Spleen (tissue), 11 donors: ENCODE data around the gene ZNF784. TPM values are rescaled to one million over a fixed set of nuclear protein-coding genes. Genes with fewer than 3 reads are reported as not detected.

ENCODE experiments used
- DNase-seq: peaks from one replicate; pipeline ENCODE4 v3.0.0-alpha.2; 2020
- H3K27ac ChIP-seq, 8 donors: fragments of 200-600 bp; sonication (generic) in 7 of 8; 1 replicate in 4 of 8; 2 replicates in 4 of 8; pipeline versions ENCODE4 v1.5.0 to v1.8.0; 2016 to 2021; ENCODE audit warnings: inconsistent platforms in 4 of 8, mild to moderate bottlenecking in 4 of 8, moderate library complexity in 1 of 8
- H3K27me3 ChIP-seq, 7 donors: fragments of 200-600 bp; sonication (generic) in 6 of 7; replicated peaks in 1 of 7; 1 replicate in 4 of 7; 2 replicates in 3 of 7; pipeline versions ENCODE4 v1.5.0 to v1.8.0; 2016 to 2021; ENCODE audit warnings: inconsistent platforms in 3 of 7, mild to moderate bottlenecking in 1 of 7
- H3K36me3 ChIP-seq, 6 donors: fragments of 200-600 bp; sonication (generic) in 5 of 6; 1 replicate in 4 of 6; 2 replicates in 2 of 6; pipeline versions ENCODE4 v1.5.0 to v1.8.0; 2016 to 2021; ENCODE audit warnings: inconsistent platforms in 2 of 6
- H3K4me1 ChIP-seq, 6 donors: fragments of 200-600 bp; sonication (generic) in 5 of 6; 1 replicate in 3 of 6; 2 replicates in 3 of 6; pipeline versions ENCODE4 v1.5.0 to v1.8.0; 2016 to 2021; ENCODE audit warnings: inconsistent platforms in 3 of 6
- H3K4me3 ChIP-seq, 8 donors: fragments of 200-600 bp; sonication (generic) in 7 of 8; 1 replicate in 4 of 8; 2 replicates in 4 of 8; pipeline versions ENCODE4 v1.5.0 to v1.8.0; 2016 to 2021; ENCODE audit warnings: inconsistent platforms in 4 of 8, mild to moderate bottlenecking in 4 of 8, moderate library complexity in 2 of 8
- H3K9me3 ChIP-seq, 8 donors: fragments of 200-600 bp; sonication (generic) in 7 of 8; 1 replicate in 4 of 8; 2 replicates in 4 of 8; pipeline versions ENCODE4 v1.5.0 to v1.8.0; 2016 to 2021; ENCODE audit warnings: inconsistent platforms in 4 of 8
- POLR2A ChIP-seq, 3 donors: fragments of 450-650 bp; IDR thresholded peaks; one replicate each; pipeline ENCODE4 v1.5.1; 2017; ENCODE audit warnings: antibody characterized with exemption in 3 of 3, mild to moderate bottlenecking in 1 of 3
- POLR2AphosphoS5 ChIP-seq, 3 donors: sonication (generic); formaldehyde crosslinking; IDR thresholded peaks; one replicate each; pipeline ENCODE4 v1.5.1; 2017; ENCODE audit warnings: antibody characterized with exemption in 3 of 3
- WGBS, 5 donors: extraction: QIAGEN DNeasy Blood & Tissue Kit in 3 of 5; methylation state at CpG; one replicate each; pipeline versions ENCODE4 v1.1.5 to v1.1.7; 2013 to 2018; 5-methylcytosine and 5-hydroxymethylcytosine counted together
- intact Hi-C: fragments of 100-400 bp; cut with DNase I; formaldehyde crosslinking; loops from one replicate; pipeline ENCODE4 v1.15.0; 2023; ENCODE audit warnings: low total_unique reads
- polyA plus RNA-seq, 3 donors: library from polyadenylated mRNA; stranded (reverse); fragments of 200-250 nt; gene quantifications; one replicate each; pipeline ENCODE4 v1.2.1, GENCODE V29; 2013
- total RNA-seq, 7 donors: library from RNA; depleted of rRNA in 3 of 7; stranded (reverse); fragments of >200 nt in 3 of 7; fragmentation: NEBNext Ultra II Directional in 4 of 7; extraction: Animal tissue kit (Norgen Biotek cat#: 25700) in 4 of 7; gene quantifications; one replicate each; pipeline versions ENCODE4 v1.1.0 to v1.2.1, GENCODE V29; 2016 to 2021
- TF ChIP-seq, protein P1 (sequence below), 11 experiments: fragments of 200-600 bp in 7 of 11; fragments of 450-650 bp in 4 of 11; sonication (generic) in 4 of 11; IDR thresholded peaks in 8 of 11; conservative IDR thresholded peaks in 3 of 11; 1 replicate in 7 of 11; 2 replicates in 4 of 11; pipeline versions ENCODE4 v1.4.0 to v1.8.0; 2016 to 2021; ENCODE audit warnings: antibody characterized with exemption in 11 of 11, inconsistent platforms in 4 of 11, mild to moderate bottlenecking in 1 of 11
- donor health status: healthy with polysubstance abuse.
- donor health status: DM: no; HTN: no; CAD: no; lungs with moderate emphysema.
- donor health status: DM: no; HTN: no; CAD: no.
- donor health status: Bipolar disorder and iron deficiency.
- donor health status: healthy.
- donor health status: DM: no; HTN: no; CAD: no.
- donor health status: DM: yes; HTN: yes; CAD: no.

Gene ZNF784
- total and polyA plus RNA-seq, 10 donors, result 3.3 to 10.0 (median 6.7) TPM

GRCh38 chr19:55614711-55615542 is 9.4 kb downstream of the ZNF784 start:
- WGBS, 5 donors, result 91 to 93% (median 91%) methylated on average over 63 to 98 of the region's 98 CpGs
- Histone ChIP-seq H3K27me3 (no peaks in the 10 kb centered on the region), H3K27ac (peak overlapping the region in 4 of 8 donors; percentile 48 to 73 (median 60)), H3K36me3 (peaks cover 0 to 65% (median 41%) of the 10 kb centered on the region in 6 donors), H3K4me1 (peaks cover 20 to 87% (median 31%) of the 10 kb centered on the region in 6 donors), H3K9me3 (no peaks in the 10 kb centered on the region), H3K4me3 (peak overlapping the region in 1 of 8 donors; percentile 9)
- no peak for DNase-seq
- intact Hi-C loops, result no loop called here
- no peak for TF ChIP-seq POLR2A (IDR thresholded peaks at IDR 0.05)
- TF ChIP-seq POLR2AphosphoS5 (IDR thresholded peaks at IDR 0.05), result peak in 1 of 3 donors; percentile 56
- TF ChIP-seq, protein P1, sequence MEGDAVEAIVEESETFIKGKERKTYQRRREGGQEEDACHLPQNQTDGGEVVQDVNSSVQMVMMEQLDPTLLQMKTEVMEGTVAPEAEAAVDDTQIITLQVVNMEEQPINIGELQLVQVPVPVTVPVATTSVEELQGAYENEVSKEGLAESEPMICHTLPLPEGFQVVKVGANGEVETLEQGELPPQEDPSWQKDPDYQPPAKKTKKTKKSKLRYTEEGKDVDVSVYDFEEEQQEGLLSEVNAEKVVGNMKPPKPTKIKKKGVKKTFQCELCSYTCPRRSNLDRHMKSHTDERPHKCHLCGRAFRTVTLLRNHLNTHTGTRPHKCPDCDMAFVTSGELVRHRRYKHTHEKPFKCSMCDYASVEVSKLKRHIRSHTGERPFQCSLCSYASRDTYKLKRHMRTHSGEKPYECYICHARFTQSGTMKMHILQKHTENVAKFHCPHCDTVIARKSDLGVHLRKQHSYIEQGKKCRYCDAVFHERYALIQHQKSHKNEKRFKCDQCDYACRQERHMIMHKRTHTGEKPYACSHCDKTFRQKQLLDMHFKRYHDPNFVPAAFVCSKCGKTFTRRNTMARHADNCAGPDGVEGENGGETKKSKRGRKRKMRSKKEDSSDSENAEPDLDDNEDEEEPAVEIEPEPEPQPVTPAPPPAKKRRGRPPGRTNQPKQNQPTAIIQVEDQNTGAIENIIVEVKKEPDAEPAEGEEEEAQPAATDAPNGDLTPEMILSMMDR (IDR thresholded peaks at IDR 0.05 in 8 of 11, conservative IDR thresholded peaks at IDR 0.05 in 3 of 11), result no peak

DNA sequence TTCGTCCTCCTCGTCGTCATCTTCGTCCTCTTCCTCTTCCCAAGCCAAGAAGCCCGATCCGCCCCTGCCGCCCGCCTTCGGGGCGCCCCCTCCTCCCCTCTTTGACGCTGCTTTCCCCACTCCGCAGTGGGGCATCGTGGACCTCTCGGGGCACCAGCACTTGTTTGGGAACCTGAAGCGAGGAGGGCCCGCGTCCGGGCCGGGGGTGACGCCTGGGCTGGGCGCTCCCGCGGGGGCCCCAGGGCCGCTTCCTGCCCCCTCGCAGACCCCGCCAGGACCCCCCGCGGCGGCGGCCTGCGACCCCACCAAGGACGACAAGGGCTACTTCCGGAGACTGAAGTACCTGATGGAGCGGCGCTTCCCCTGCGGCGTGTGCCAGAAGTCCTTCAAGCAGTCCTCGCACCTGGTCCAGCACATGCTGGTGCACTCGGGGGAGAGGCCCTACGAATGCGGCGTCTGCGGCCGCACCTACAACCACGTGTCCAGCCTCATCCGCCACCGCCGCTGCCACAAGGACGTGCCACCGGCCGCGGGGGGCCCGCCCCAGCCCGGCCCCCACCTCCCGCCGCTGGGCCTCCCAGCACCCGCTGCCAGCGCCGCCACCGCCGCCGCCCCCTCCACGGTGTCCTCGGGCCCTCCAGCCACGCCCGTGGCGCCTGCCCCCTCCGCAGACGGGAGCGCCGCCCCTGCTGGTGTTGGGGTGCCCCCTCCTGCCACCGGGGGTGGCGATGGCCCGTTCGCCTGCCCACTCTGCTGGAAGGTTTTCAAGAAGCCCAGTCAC is 10.2 kb downstream of the ZNF784 start:
- Histone ChIP-seq H3K9me3 (no peaks in the 10 kb centered on the region), H3K4me1 (peaks cover 24 to 87% (median 35%) of the 10 kb centered on the region in 6 donors), H3K27ac (peak overlapping the region in 4 of 8 donors; percentile 48 to 73 (median 60)), H3K4me3 (peak overlapping the region in 1 of 8 donors; percentile 9), H3K27me3 (no peaks in the 10 kb centered on the region), H3K36me3 (peaks cover 0 to 73% (median 46%) of the 10 kb centered on the region in 6 donors)
- no peak for DNase-seq
- TF ChIP-seq POLR2AphosphoS5 (IDR thresholded peaks at IDR 0.05), result peak in 2 of 3 donors; percentile 7 to 55
- TF ChIP-seq, protein P1 (IDR thresholded peaks at IDR 0.05 in 8 of 11, conservative IDR thresholded peaks at IDR 0.05 in 3 of 11), result no peak
- no peak for TF ChIP-seq POLR2A (IDR thresholded peaks at IDR 0.05)
- WGBS, 5 donors, result 83 to 88% (median 86%) methylated on average over 29 to 75 of the region's 75 CpGs
- intact Hi-C loops, result no loop called here

GRCh38 chr19:55613396-55613795 is 11.0 kb downstream of the ZNF784 start:
- peak in 1 of 3 donors; percentile 47 for TF ChIP-seq POLR2AphosphoS5 (IDR thresholded peaks at IDR 0.05)
- TF ChIP-seq, protein P1 (IDR thresholded peaks at IDR 0.05 in 8 of 11, conservative IDR thresholded peaks at IDR 0.05 in 3 of 11), result no peak
- no peak for TF ChIP-seq POLR2A (IDR thresholded peaks at IDR 0.05)
- Histone ChIP-seq H3K4me1 (peaks cover 24 to 87% (median 37%) of the 10 kb centered on the region in 6 donors), H3K9me3 (no peaks in the 10 kb centered on the region), H3K27ac (peak overlapping the region in 2 of 8 donors; percentile 68 to 73), H3K36me3 (peaks cover 0 to 79% (median 48%) of the 10 kb centered on the region in 6 donors), H3K27me3 (no peaks in the 10 kb centered on the region), H3K4me3 (no peak overlapping the region)
- intact Hi-C loops, result no loop called here
- peak; percentile 72 for DNase-seq
- 91 to 96% (median 95%) methylated on average over 10 to 27 of the region's 27 CpGs for WGBS, 5 donors
